H1 (cell line): ENCODE data around the gene CCR3.

ENCODE experiments used
- EP300 ChIP-seq, 2 experiments: IDR thresholded peaks; 1 replicate in 1 of 2; 2 replicates in 1 of 2; pipeline ENCODE4 v1.6.1; 2011 to 2012; ENCODE audit warnings: low read depth in 2 of 2, low read length in 2 of 2, mild to moderate bottlenecking in 2 of 2, borderline replicate concordance in 1 of 2, inconsistent platforms in 1 of 2, moderate library complexity in 1 of 2
- MAFK ChIP-seq: IDR thresholded peaks from 2 replicates; pipeline ENCODE4 v1.6.1; 2012; ENCODE audit warnings: low read depth, mild to moderate bottlenecking, improper control_type of control experiment, low read length
- POLR2AphosphoS5 ChIP-seq: IDR thresholded peaks from 2 replicates; pipeline ENCODE4 v1.6.1; 2011; ENCODE audit warnings: low read depth, low read length
- TCF12 ChIP-seq: IDR thresholded peaks from 2 replicates; pipeline ENCODE4 v1.6.1; 2011; ENCODE audit warnings: low read depth, mild to moderate bottlenecking, low read length
- TF ChIP-seq, protein P1 (sequence below), 3 experiments: IDR thresholded peaks; 1 replicate in 2 of 3; 2 replicates in 1 of 3; pipeline versions ENCODE4 v1.5.1 to v1.6.1; 2011; ENCODE audit warnings: low read length in 3 of 3, mild to moderate bottlenecking in 3 of 3, inconsistent platforms in 2 of 3, low read depth in 1 of 3, moderate library complexity in 1 of 3; ENCODE audit not compliant: insufficient read depth in 1 of 3; ENCODE audit errors: control extremely low read depth in 1 of 3

DNA sequence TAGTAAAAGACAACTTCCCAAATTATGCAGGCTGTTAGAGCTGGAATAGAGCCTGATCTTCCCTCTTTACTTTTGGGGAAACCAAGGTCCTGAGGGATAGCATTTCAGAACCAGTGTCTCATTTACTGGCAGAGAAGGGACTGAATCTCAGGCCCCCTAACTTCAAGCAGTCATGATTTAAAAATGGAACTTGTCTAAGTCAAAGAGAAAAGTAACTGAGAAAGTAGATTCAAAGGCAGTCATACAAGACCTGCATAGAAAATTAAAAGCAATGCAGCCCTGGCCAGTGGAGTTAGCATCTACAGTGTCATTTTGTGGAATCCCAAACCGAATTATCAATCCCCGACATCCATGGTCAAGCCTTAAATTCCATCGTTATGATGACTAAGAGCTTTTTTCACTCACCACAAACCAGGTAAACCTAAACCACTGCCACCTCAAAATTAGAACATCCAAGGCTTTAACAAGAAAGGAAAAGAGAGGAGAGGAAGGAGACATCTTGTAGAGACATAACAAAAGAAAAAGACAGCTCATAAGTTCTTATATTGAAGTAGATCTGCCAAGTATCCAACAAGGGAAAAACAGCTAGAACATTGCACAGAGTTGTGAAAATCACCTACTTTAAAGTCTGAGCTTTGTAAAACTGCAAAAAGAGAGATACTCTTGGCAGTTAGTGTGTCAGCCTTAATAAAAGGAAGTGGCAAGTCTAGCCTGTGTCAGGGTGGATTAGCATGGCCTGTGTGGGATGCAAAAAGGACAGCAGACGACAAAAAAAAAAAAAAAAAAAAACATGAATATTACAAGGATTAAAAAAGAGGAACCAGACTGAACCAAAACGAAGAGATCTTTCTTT lies 57.6 kb downstream of the CCR3 start:
- TF ChIP-seq TCF12 (no peak), EP300 (IDR thresholded peaks at IDR 0.05; ENCODE audit: borderline replicate concordance in 1 of 2, low read depth in 2 of 2, low read length in 2 of 2) (no peak), POLR2AphosphoS5 (no peak), MAFK (no peak)
- TF ChIP-seq, protein P1, sequence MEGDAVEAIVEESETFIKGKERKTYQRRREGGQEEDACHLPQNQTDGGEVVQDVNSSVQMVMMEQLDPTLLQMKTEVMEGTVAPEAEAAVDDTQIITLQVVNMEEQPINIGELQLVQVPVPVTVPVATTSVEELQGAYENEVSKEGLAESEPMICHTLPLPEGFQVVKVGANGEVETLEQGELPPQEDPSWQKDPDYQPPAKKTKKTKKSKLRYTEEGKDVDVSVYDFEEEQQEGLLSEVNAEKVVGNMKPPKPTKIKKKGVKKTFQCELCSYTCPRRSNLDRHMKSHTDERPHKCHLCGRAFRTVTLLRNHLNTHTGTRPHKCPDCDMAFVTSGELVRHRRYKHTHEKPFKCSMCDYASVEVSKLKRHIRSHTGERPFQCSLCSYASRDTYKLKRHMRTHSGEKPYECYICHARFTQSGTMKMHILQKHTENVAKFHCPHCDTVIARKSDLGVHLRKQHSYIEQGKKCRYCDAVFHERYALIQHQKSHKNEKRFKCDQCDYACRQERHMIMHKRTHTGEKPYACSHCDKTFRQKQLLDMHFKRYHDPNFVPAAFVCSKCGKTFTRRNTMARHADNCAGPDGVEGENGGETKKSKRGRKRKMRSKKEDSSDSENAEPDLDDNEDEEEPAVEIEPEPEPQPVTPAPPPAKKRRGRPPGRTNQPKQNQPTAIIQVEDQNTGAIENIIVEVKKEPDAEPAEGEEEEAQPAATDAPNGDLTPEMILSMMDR (IDR thresholded peaks at IDR 0.05; ENCODE audit: control extremely low read depth in 1 of 3, insufficient read depth in 1 of 3, low read depth in 1 of 3, low read length in 3 of 3) = no peak
